ENCODE measurements around the gene SLC18A2.

The SLC18A2 gene

DNA sequence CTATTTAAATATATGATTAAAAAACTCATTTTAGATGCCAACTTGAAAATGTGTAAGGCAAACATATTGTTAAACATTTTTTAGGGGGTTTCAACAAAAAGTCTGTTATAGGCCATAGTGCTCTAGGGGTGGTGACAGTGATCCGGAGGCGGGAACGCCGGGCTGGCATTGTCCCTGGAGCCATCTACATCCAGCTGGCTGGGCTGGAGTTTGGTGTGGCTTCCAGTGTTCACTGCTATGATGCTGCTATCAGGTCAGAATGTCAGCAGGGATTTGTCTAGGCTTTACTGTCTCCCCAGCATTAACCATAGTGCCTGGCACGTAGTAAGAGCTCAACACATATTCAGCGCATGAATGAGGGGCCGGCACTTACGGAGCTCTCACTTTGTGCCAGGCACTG, 1.9 kb upstream of the SLC18A2 start:
- DNase-seq = no peak

DNA sequence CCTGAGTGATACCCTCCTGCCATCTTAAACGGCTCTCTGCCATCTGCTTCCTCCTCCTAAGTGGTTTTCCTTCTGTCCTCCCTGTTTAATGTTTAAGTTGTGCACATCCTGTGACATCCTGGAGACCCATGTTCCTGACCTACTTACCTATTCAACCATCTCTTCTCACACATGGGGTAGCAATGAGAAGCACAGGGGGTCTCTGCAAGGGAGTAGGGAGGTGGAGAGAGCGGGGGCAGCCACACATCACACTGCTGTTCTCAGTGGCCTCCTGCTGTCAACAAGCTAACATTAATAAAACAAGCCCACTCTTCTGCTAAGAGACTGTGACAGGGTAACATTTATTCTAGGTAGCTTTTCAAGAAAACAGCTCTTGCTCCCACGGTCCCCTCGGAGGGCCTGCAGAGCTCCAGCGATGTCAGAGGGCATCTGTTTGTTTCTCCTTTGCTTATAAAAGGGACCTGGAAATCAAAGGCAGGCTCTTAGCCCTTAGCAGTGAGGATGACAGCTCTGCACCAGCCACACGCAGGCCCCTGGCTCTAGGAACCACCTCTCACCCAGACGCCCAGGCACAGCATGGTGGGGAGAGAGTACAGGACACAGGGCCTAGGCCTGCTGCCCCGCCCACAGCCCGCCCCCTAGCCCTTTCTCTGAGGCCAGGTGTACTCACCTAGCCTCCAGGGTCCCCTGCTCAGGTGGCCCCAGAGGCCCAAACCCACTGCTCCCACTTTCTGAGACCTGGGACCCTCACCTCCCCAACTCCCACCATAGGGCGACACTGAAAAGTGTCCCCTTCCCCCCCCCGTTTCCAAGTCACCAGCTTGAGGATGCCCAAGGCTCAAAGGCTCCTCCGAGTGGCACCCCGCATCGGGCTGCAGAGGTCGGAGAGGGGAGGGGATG, 943 bp upstream of the SLC18A2 start:
- DNase-seq = no peak

DNA sequence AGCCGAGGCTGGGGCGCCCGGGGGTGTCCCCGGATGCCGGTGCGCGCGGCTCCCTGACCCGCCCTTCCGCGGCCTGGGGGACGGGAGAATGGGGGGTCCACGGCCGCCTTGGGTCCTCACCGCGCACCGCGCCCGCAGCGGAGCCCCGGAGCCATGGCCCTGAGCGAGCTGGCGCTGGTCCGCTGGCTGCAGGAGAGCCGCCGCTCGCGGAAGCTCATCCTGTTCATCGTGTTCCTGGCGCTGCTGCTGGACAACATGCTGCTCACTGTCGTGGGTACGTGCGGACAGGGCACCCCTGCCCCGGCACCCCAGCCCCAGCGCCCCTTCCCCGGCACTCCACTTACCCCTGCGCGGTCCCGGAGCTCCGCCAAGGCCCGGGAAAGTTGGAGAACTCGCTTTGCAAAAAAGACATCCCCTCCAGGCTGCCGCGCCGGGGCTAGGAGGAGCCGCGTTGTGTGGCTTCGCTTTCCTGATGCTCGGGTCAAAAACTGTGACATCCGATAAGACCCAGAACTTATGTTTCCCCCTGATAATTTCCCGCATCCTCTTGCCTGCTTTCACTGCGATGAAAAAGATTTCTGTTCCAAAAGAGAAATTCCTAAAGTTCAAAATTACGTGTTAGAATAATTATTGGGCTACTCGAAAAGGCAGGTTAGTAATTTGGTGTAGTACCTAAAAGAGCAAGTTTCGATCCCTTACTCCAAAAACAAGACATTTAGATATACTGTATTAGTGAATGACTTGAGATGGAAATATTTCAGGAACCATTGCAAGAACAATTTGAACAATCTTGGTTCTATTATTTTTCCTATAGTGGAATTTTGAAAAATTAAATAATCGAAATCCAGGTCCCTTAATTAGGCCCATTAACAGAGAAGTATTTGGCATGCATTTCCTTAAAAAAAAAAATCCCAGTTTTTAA, 888 bp downstream of the SLC18A2 start:
- no peak for DNase-seq

DNA sequence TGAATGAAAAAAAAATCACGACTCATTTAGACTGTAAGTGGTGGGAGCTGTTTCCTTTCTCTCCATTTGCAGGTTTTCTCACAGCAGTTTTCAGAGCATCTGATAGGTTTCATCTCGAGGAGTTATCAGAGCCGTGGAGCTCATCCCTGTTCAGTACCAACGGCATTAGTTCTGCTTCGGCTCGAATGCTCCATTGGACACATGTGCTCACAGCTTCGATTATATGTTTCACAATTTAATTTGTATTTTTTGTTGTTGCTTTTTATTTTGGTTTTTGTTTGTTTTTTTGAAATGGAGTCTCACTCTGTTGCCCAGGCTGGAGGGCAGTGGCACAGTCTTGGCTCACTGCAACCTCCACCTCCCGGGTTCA, 1.5 kb downstream of the SLC18A2 start:
- no peak for DNase-seq

DNA sequence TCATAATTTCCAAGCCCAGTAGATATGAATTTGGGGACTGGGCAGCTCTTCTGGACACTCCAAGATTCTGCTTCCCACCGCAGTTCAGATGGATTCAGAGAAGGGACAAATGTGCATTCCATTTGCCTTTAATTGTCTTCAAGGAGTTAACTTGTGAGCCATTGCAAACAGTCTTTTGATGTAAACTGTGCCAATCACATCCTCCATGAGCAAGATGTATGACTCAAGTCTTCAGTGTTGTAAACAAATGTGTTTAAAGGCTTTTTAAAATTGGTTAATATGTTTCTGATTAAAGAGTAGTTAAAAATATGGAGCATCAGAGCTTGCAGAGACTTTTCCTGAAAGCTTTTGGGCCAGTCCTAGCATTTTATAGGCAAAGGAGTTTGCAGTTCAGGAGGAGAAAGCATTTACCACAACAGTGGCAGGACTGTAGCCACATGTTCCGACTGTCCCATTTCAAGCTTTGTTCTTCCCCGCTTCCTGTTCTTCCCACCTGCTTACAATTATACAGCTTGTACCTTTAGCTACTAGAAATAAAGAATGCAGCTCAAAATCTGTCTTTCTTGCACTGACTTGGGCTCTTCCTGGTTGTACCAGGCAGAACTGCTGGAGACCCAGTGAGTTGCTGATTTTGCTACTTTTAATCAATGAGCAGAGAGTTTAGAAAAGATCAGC, 6.2 kb downstream of the SLC18A2 start:
- DNase-seq = no peak

DNA sequence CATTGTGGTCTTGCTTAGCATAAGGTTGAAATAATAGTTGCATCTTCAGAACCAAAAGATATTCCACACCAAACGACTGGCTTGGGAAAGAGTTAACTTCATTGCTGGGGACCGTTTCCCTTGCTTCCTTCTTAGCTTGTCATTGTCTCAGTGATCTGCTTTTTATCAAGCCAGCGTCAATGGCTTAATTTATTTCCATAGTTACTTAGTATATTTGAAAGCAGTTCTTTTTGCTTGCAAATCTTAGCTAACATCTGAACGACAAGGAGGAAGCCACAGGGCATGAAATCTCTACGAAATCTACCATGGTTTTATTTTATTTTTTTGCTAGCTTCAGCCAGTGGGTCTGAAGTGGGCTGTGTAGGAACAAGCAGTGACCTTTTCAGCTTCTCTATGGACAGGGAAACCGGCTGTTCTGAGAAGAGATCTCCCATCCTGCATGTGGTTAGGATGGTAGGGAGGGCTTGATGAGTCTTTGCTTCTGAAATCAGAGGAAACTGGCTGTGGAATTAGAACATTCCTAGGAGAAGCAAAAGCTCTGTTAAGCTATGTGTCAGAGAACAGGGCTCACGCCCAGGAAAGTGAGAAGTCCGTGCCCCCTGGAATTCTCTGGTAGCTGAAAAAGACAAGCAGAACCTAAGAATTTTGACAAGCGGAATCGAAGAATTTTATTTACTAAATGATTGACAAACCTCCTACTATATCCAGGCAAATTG, 8.0 kb downstream of the SLC18A2 start:
- DNase-seq = no peak

DNA sequence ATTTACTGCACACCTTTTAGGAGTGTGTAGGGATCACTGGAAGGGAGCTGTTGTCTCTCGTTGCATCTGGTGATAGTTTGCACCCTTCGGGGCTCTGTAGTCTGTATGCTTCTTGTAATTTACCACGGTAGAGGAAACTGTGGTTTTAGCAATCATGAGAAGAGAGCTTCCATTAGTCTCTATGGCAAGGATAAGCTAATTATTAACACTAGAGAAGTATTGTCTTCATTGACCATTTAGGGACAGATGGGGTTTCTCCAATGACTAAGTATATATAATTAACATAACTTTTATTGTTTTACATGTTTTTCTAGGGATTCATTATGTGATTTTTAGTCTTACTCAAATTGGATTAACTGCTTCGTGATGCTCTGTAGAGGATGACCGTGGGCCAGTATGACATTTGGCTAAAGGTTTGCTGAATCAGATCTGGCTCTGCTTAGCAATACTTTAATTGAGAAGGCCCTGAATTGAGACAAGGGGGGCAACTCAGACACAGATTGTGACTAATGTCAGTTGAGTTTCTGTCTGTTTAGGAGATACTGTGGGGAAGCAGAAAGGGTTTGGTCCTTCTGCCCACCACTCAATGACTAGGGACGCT, 8.7 kb downstream of the SLC18A2 start:
- DNase-seq = no peak

DNA sequence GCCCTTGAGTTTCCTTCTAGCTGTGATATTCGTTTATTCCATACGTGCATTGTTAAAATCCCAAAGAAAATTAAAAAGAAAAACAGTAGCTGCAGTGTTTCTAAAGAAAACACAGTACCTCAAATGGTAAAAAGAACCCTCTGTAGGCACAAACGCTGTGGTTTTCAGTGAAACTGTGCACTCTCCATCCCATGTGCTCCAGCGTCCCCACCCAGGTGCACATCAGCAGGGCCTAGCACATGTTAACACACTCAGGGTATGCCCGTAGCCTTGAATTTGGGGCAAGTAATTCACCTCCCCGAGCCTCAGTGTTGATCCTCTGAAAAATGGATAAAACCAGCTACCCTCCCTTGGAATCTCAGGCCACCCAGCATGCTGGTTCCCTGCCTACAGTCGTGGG, 9.5 kb downstream of the SLC18A2 start:
- no peak for DNase-seq

DNA sequence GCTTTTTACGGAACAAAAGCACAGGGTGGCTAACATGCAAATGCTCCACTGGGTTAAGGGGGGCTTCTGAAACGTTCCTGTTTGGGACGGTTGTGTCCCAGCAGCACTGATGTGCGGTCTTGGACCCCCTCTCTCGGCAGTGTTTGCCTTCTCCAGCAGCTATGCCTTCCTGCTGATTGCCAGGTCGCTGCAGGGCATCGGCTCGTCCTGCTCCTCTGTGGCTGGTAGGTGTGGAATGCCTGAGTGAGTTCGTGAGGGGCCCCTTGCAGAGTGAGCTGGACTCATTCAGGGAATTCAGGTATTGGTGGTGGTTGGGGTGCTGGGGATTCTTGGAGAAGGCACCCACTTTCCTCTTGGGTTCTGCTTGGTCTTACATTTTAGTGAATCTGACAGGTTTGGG, 13.0 kb downstream of the SLC18A2 start:
- no peak for DNase-seq

DNA sequence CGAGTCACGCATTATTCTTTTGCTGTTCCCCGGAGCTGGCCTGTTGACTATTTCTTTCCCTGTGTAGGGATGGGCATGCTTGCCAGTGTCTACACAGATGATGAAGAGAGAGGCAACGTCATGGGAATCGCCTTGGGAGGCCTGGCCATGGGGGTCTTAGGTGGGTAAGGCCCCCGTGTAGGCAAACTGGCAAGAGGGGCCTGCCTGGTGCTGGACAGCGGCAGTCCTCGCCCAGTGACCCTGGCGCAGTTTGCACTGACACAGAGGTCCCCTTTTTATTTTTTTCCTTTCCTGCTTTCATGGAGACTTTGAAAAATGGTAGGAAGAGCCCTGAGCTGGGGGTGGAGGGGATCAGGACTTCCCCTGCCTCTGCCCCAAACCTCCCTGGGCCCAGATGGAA, 13.4 kb downstream of the SLC18A2 start:
- DNase-seq = no peak

DNA sequence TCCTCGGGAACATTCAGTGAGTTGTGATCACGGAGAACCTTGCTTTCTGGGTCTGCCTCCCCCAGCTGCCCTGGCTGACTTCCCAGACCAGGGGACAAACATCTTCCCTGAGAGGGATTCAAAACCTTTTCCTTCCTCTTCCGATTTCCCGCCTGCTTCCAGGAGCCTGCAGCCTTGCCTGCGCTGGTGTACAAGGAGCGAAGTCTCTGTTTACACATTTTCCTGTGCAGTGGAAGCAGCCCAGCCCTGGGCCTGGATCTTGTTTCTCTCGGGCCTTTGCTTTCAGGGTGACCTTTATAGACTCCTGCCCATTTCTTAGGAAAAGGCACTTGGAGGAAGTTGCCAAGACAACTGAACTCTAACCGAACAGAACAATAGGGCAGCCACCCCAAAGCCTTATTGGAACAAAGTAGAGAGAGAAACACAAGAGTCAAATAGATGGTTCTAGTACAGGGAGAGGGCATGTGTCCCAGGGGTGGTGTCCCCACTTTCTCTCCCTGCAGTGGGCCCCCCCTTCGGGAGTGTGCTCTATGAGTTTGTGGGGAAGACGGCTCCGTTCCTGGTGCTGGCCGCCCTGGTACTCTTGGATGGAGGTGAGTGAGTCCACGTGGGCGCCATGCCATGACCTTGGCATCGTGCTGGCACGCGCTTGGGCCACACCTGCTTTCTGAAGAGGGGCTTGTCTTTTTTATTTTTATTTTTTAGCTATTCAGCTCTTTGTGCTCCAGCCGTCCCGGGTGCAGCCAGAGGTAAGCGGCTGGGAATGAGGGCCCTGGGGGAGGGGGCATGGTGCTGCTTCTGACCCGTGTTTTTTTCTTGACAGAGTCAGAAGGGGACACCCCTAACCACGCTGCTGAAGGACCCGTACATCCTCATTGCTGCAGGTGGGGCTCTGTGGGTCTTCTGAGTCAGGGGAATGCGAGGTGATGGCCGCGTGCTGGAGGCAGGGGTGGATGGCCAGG, 14.1 kb downstream of the SLC18A2 start:
- DNase-seq = no peak

DNA sequence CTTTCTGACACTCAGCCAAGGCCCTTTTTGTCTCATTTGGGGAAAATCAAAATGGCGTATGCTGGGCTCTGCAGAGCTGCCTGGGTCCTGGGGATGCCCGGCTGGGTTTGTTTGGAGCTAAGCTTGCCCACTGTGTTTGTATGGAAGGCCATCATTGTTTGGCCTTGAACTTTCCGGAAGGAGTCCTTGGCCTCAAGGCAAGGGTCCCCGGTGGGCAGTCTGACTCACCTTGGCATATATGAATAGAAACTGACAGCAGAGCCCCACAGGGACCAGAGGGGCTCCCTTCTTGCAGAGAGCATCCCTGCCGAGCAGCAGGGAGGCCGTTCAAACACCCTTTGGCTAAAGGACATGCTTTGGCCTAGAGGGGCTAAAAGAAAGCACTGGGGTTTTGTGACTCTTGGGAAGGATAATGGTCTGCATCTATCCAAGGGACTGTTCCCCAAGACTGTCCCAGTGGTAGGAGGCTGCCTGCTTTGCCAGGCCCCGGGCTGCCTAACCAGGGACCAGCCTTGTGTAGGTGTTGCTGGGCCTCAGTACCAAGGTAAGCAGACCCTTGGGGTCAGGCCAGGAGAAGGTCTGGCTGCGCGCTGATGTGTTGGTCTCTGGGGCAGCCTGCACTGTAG, 15.0 kb downstream of the SLC18A2 start:
- no peak for DNase-seq

DNA sequence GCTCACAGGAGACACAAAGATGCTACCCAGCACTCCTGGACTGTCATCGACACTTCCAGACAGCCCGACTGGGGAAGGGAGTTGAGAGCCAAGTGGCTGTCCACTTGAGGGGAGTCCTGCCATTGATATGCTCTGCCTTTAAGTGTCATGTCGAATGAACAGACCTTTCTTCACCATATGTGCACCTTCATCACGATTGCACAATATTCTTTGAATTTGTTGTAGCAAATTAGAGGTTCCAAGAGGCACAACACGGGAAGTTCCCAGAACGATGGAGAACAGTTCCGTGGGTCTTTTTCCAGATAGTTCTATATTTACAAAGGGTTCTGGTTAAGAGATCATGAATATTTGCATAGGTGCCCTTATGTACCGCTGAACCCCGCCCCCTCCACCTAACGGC, 16.0 kb downstream of the SLC18A2 start:
- no peak for DNase-seq

DNA sequence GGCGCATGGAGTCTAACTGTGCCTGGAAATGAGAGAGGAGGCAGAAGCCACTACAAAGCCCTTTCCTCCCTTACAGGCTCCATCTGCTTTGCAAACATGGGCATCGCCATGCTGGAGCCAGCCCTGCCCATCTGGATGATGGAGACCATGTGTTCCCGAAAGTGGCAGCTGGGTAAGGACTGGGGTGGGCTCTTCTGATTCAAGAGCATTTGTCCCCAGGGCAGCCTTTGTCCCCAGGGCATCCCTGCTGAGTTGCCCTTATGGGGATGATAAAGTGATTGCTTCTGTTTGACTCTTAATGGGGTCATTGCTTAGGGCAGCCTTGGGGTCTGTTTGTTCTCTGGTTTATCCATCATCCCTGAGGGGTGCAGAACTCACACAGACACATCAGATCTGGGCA, 16.8 kb downstream of the SLC18A2 start:
- no peak for DNase-seq

DNA sequence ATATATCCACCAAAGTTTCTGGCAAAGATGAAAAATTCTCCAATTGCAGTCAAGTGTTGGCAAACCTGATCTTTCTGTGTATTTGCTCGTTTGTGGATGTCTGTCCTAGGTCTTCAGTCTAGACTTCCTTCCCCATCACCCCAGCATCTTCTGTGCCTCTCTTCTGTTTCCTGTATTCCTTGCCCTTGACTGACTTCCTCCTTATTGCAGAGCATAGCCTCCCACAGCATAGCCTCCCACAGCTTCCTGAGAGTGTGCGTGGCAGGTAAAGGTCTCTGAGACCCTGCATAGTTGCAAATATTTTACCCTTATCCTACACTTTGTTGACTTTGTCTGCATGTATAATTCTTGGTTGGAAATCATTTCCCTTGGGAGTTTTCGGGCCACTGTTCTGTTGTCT, 18.4 kb downstream of the SLC18A2 start:
- DNase-seq = no peak

DNA sequence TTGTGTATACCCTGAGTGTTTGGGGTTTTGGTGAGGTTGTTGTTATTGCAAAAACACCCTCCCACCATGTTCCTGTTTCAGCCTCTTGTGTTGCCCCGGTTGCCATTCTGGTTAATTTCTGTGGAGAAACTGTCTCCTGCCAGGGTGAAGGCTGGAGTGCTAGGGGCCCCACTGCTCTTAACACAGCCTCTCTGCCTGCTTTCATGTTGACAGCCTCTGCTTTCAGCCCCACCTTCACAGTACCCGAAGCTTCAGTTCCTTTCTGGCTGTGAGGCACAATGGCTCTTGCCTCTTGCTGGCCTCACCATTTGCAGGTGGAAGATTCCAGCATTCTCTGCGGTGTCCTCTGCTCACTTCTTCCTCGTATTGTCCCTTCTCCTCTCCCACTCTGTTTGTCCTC, 19.2 kb downstream of the SLC18A2 start:
- DNase-seq = no peak

DNA sequence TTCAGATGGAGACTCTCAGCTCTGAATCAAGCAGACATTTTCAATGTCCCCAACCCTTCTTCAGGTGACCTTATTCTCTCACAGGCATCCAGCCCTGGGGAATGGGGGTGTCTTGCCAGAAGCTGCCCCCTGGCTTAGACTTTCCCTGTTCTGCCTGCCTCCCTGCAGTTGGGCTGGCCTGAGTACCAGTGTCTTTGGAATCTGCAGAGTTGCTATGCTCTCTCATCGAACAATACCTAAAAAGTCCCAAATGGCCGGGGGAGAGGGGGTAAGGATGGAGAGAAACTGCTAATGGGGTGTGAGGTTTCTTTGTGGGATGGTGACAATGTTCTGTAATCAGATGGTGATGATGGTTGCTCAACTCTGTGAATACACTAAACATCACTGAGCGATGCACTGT, 20.6 kb downstream of the SLC18A2 start:
- DNase-seq = no peak

DNA sequence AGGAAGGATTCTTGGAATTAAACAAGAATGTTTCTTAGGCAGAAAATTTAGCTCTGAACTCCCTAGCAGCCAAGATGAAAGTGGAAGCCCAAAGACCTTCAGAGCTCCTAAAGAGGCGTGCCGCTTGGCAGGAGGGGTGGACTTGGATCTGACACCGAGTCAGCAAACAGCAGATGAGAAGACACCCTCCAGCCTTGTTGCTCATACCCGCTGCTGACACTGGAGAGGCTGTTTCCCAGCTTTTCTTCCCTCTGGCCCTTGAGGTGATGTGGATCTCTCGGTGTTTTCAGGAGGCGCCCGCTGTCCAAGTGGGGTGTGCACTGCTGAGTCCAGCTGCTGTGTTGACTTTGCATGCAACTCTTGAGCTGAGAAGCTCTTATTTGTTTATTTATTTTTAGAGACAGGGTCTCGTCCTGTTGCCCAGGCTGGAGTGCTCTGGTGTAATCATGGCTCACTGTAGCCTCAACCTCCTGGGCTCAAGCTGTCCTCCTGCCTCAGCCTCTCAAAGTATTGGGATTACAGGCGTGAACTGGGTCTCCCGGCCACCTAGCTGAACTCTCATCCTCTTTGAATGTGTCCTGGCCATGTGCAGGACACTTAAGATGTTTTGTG, 21.5 kb downstream of the SLC18A2 start:
- DNase-seq = no peak

DNA sequence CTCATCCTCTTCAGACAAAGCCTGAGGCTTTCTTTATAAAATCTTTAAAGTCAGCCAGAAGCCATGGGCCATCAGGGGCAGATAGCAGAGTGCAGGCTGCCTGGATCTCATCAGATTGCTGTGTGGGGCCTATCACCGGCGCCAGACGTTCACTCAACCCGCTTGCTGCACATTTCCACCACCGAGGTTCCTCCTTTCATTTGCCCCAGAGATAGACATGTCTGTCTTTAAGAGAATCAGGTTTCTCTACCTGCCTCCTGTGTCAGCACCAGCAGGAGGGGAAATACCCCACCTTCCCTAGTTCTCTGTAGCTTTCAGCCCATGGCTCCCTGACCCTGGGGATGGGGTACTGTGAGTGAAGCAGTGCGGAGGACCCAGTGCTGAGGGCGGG, 22.0 kb downstream of the SLC18A2 start:
- DNase-seq = no peak

DNA sequence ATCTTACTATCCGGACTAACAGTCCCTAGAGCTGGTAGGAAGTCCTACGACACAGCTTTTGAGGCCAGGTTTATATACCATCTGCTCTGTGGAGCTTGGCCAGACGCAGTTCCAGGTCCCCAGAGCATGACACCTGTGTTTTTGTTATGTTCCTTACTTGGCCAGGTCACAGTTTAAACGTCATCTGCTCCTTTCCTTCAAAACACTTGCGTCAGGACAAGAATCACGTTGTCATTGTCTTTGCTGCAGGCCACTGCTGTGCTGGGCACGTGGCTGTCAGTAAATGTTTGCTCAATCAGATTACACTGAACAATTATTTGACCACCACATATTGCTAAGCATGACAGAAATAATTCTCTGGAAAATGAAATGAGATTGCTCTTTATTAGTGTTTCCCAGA, 23.9 kb downstream of the SLC18A2 start:
- DNase-seq = no peak

All from activated naive CD4-positive, alpha-beta T cell (primary cell).